ENCODE data around the gene NAV1.
"Not testable (repeated sequence)": the region's sequence is repeated elsewhere in the genome, so short reads cannot be mapped to it uniquely, and the experiment has no call there.

NAV1 gene

GRCh38 chr1:201549522-201549921 lies 10.6 kb downstream of the NAV1 start:
- DNase-seq, result not testable (repeated sequence)

- no peak for DNase-seq
These were observed 12.2 kb downstream of the NAV1 start for GRCh38 chr1:201551096-201551495.

GRCh38 chr1:201551877-201552731 lies 13.2 kb downstream of the NAV1 start:
- no peak for DNase-seq

- no peak for DNase-seq
These were observed 14.0 kb downstream of the NAV1 start for GRCh38 chr1:201552941-201553351.

- DNase-seq, result no peak
These were observed 14.7 kb downstream of the NAV1 start for GRCh38 chr1:201553496-201554189.

GRCh38 chr1:201554190-201554600 lies 15.3 kb downstream of the NAV1 start:
- no peak for DNase-seq

- DNase-seq, result no peak
These were observed 16.1 kb downstream of the NAV1 start for GRCh38 chr1:201554789-201555592.

GRCh38 chr1:201555593-201555945 lies 16.6 kb downstream of the NAV1 start:
- DNase-seq, result no peak

GRCh38 chr1:201556841-201557571 lies 18.1 kb downstream of the NAV1 start:
- DNase-seq, result no peak

- no peak for DNase-seq
These were observed 18.6 kb downstream of the NAV1 start for GRCh38 chr1:201557572-201557958.

GRCh38 chr1:201559679-201560162 lies 20.8 kb downstream of the NAV1 start:
- DNase-seq, result peak; percentile 26 to 37 (median 36)

- no peak for DNase-seq
These were observed 21.6 kb downstream of the NAV1 start for GRCh38 chr1:201560328-201561194.

- no peak for DNase-seq
These were observed 22.3 kb downstream of the NAV1 start for GRCh38 chr1:201561195-201561564.

- DNase-seq, result no peak
These were observed 22.7 kb downstream of the NAV1 start for GRCh38 chr1:201561601-201562000.

GRCh38 chr1:201562257-201562656 lies 23.3 kb downstream of the NAV1 start:
- DNase-seq, result no peak

GRCh38 chr1:201562659-201563405 lies 23.9 kb downstream of the NAV1 start:
- no peak for DNase-seq

- no peak for DNase-seq
These were observed 24.5 kb downstream of the NAV1 start for GRCh38 chr1:201563406-201563780.

GRCh38 chr1:201563941-201564340 lies 25.0 kb downstream of the NAV1 start:
- DNase-seq, result no peak

- DNase-seq, result no peak
These were observed 26.2 kb downstream of the NAV1 start for GRCh38 chr1:201565024-201565730.

All from activated CD4-positive, CD25-positive, alpha-beta regulatory T cell (primary cell).